Measurements from ENCODE around the gene ELP1.

The ELP1 gene

GRCh38 chr9:108876425-108876824 lies 57.5 kb downstream of the ELP1 start:
- TF ChIP-seq CTCF (IDR thresholded peaks at IDR 0.05; ENCODE audit: low read length) (no peak), EZH2phosphoT487 (IDR thresholded peaks at IDR 0.05; ENCODE audit: low read length) (no peak), EZH2 (optimal IDR thresholded peaks at IDR 0.05; ENCODE audit: low read depth, low read length) (no peak)
- H3K9me3 ChIP-seq (replicated peaks; ENCODE audit: insufficient read depth, low read length) = no peaks in the 10 kb centered on the region
- no peak overlapping the region for H2AFZ ChIP-seq (ENCODE audit: low read length)
- H3K4me3 ChIP-seq (ENCODE audit: low read length) = no peak overlapping the region
- no peaks in the 10 kb centered on the region for H3K27me3 ChIP-seq (replicated peaks; ENCODE audit: insufficient read depth, low read length)
- no peaks in the 10 kb centered on the region for H4K20me1 ChIP-seq (ENCODE audit: insufficient read depth, low read length)
- H3F3A ChIP-seq (ENCODE audit: insufficient read depth, low read length) = no peaks in the 10 kb centered on the region
- no peaks in the 10 kb centered on the region for H3K4me1 ChIP-seq (ENCODE audit: low read length)
- H3K4me2 ChIP-seq (ENCODE audit: low read depth, low read length) = no peak overlapping the region
- H3K36me3 ChIP-seq (replicated peaks; ENCODE audit: insufficient read depth, low read length) = no peaks in the 10 kb centered on the region; the same call in 1 of the 2 replicates
- no peaks in the 10 kb centered on the region for H3K79me2 ChIP-seq (ENCODE audit: low read length)
- no peaks in the 10 kb centered on the region for H3K9me2 ChIP-seq (replicated peaks; ENCODE audit: insufficient read depth, low read length)
- no peak for DNase-seq
- H3K9ac ChIP-seq (ENCODE audit: low read length) = no peak overlapping the region
- no peak overlapping the region for H3K27ac ChIP-seq (ENCODE audit: low read length)

GRCh38 chr9:108874058-108874788 lies 59.7 kb downstream of the ELP1 start:
- H3K36me3 ChIP-seq (replicated peaks; ENCODE audit: insufficient read depth, low read length) = no peaks in the 10 kb centered on the region
- no peak overlapping the region for H3K27ac ChIP-seq (ENCODE audit: low read length)

GRCh38 chr9:108869092-108869725 lies 64.7 kb downstream of the ELP1 start:
- DNase-seq = no peak
- no peaks in the 10 kb centered on the region for H3F3A ChIP-seq (ENCODE audit: insufficient read depth, low read length)
- no peaks in the 10 kb centered on the region for H4K20me1 ChIP-seq (ENCODE audit: insufficient read depth, low read length)
- H3K27ac ChIP-seq (ENCODE audit: low read length) = no peak overlapping the region
- no peak overlapping the region for H2AFZ ChIP-seq (ENCODE audit: low read length)
- TF ChIP-seq EZH2phosphoT487 (IDR thresholded peaks at IDR 0.05; ENCODE audit: low read length) (no peak), EZH2 (optimal IDR thresholded peaks at IDR 0.05; ENCODE audit: low read depth, low read length) (no peak), CTCF (IDR thresholded peaks at IDR 0.05; ENCODE audit: low read length) (no peak)
- no peak overlapping the region for H3K4me2 ChIP-seq (ENCODE audit: low read depth, low read length)
- no peak overlapping the region for H3K9ac ChIP-seq (ENCODE audit: low read length)
- no peaks in the 10 kb centered on the region for H3K36me3 ChIP-seq (replicated peaks; ENCODE audit: insufficient read depth, low read length)
- no peaks in the 10 kb centered on the region for H3K4me1 ChIP-seq (ENCODE audit: low read length)
- H3K27me3 ChIP-seq (replicated peaks; ENCODE audit: insufficient read depth, low read length) = no peaks in the 10 kb centered on the region
- no peak overlapping the region for H3K4me3 ChIP-seq (ENCODE audit: low read length)
- H3K79me2 ChIP-seq (ENCODE audit: low read length) = no peaks in the 10 kb centered on the region
- no peaks in the 10 kb centered on the region for H3K9me3 ChIP-seq (replicated peaks; ENCODE audit: insufficient read depth, low read length)
- no peaks in the 10 kb centered on the region for H3K9me2 ChIP-seq (replicated peaks; ENCODE audit: insufficient read depth, low read length)

More at GRCh38 chr9:108874058-108874788, 59.7 kb downstream of the ELP1 start:
- DNase-seq = no peak
- Histone ChIP-seq H3F3A (ENCODE audit: insufficient read depth, low read length) (no peaks in the 10 kb centered on the region), H3K79me2 (ENCODE audit: low read length) (no peaks in the 10 kb centered on the region), H3K9me2 (replicated peaks; ENCODE audit: insufficient read depth, low read length) (no peaks in the 10 kb centered on the region), H3K27me3 (replicated peaks; ENCODE audit: insufficient read depth, low read length) (no peaks in the 10 kb centered on the region), H2AFZ (ENCODE audit: low read length) (no peak overlapping the region), H4K20me1 (ENCODE audit: insufficient read depth, low read length) (no peaks in the 10 kb centered on the region), H3K4me3 (ENCODE audit: low read length) (no peak overlapping the region), H3K9ac (ENCODE audit: low read length) (no peak overlapping the region), H3K4me1 (ENCODE audit: low read length) (no peaks in the 10 kb centered on the region), H3K4me2 (ENCODE audit: low read depth, low read length) (no peak overlapping the region), H3K9me3 (replicated peaks; ENCODE audit: insufficient read depth, low read length) (no peaks in the 10 kb centered on the region)
- TF ChIP-seq EZH2 (optimal IDR thresholded peaks at IDR 0.05; ENCODE audit: low read depth, low read length) (no peak), EZH2phosphoT487 (IDR thresholded peaks at IDR 0.05; ENCODE audit: low read length) (no peak), CTCF (IDR thresholded peaks at IDR 0.05; ENCODE audit: low read length) (no peak)
